ENCODE data around the gene SLC9A7. TPM values are rescaled to one million over a fixed set of nuclear protein-coding genes. Genes with fewer than 3 reads are reported as not detected.

The SLC9A7 gene
- total RNA-seq, 1 donor from 2014 or later = 5.5 TPM

GRCh38 chrX:46582325-46582724 lies 176.6 kb downstream of the SLC9A7 start:
- intact Hi-C loops (cut with DNase I) = loop anchor here (2.0 kb wide), 1 partner anchor 38 kb away; the partner anchor contains the start of gene ZNF674
- Histone ChIP-seq H3K27me3 (no peaks in the 10 kb centered on the region), H3K36me3 (no peaks in the 10 kb centered on the region), H3K4me3 (peak overlapping the region in 1 of 2 donors; percentile 15), H3K9me3 (no peaks in the 10 kb centered on the region), H3K4me1 (peaks cover 0 to 17% of the 10 kb centered on the region in 2 donors), H3K27ac (peak overlapping the region; percentile 63 to 67)
- TF ChIP-seq, protein P1, sequence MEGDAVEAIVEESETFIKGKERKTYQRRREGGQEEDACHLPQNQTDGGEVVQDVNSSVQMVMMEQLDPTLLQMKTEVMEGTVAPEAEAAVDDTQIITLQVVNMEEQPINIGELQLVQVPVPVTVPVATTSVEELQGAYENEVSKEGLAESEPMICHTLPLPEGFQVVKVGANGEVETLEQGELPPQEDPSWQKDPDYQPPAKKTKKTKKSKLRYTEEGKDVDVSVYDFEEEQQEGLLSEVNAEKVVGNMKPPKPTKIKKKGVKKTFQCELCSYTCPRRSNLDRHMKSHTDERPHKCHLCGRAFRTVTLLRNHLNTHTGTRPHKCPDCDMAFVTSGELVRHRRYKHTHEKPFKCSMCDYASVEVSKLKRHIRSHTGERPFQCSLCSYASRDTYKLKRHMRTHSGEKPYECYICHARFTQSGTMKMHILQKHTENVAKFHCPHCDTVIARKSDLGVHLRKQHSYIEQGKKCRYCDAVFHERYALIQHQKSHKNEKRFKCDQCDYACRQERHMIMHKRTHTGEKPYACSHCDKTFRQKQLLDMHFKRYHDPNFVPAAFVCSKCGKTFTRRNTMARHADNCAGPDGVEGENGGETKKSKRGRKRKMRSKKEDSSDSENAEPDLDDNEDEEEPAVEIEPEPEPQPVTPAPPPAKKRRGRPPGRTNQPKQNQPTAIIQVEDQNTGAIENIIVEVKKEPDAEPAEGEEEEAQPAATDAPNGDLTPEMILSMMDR (IDR thresholded peaks at IDR 0.05) = no peak
- no peak for DNase-seq (ENCODE audit: low spot score in 2 of 2)

GRCh38 chrX:46580613-46581012 lies 178.3 kb downstream of the SLC9A7 start:
- no peak for DNase-seq (ENCODE audit: low spot score in 2 of 2)
- H3K4me3 ChIP-seq = no peak overlapping the region
- TF ChIP-seq, protein P1 (IDR thresholded peaks at IDR 0.05) = no peak
- no peak overlapping the region for H3K27ac ChIP-seq
- H3K4me1 ChIP-seq = peaks cover 0 to 10% of the 10 kb centered on the region in 2 donors
- no peaks in the 10 kb centered on the region for H3K9me3 ChIP-seq
- H3K36me3 ChIP-seq = no peaks in the 10 kb centered on the region
- H3K27me3 ChIP-seq = no peaks in the 10 kb centered on the region
- intact Hi-C loops (cut with DNase I) = no loop called here

- intact Hi-C loops (cut with DNase I) = loop anchor here (10.0 kb wide), 1 partner anchor 176 kb away; the partner anchor contains the start of gene SLC9A7
- H3K27ac ChIP-seq = no peak overlapping the region
- DNase-seq (ENCODE audit: low spot score in 2 of 2) = no peak
- TF ChIP-seq, protein P1 (IDR thresholded peaks at IDR 0.05) = no peak
- H3K9me3 ChIP-seq = no peaks in the 10 kb centered on the region
- peaks cover 0 to 10% of the 10 kb centered on the region in 2 donors for H3K4me1 ChIP-seq
- H3K27me3 ChIP-seq = no peaks in the 10 kb centered on the region
- no peak overlapping the region for H3K4me3 ChIP-seq
- no peaks in the 10 kb centered on the region for H3K36me3 ChIP-seq
These were observed 179.7 kb downstream of the SLC9A7 start for GRCh38 chrX:46579250-46579649.

- Histone ChIP-seq H3K27me3 (no peaks in the 10 kb centered on the region), H3K27ac (peak overlapping the region in 1 of 2 donors; percentile 28), H3K4me3 (no peak overlapping the region), H3K36me3 (no peaks in the 10 kb centered on the region), H3K9me3 (no peaks in the 10 kb centered on the region), H3K4me1 (no peaks in the 10 kb centered on the region)
- intact Hi-C loops (cut with DNase I) = loop anchor here (10.0 kb wide), 1 partner anchor 177 kb away; the partner anchor contains the start of gene SLC9A7
- TF ChIP-seq, protein P1 (IDR thresholded peaks at IDR 0.05) = no peak
- no peak for DNase-seq (ENCODE audit: low spot score in 2 of 2)
These were observed 181.5 kb downstream of the SLC9A7 start for GRCh38 chrX:46577221-46578005.

GRCh38 chrX:46576458-46576857 lies 182.5 kb downstream of the SLC9A7 start:
- no peak overlapping the region for H3K27ac ChIP-seq
- peak overlapping the region; percentile 67 to 81 for H3K4me3 ChIP-seq
- TF ChIP-seq, protein P1 (IDR thresholded peaks at IDR 0.05) = no peak
- no peaks in the 10 kb centered on the region for H3K27me3 ChIP-seq
- no peaks in the 10 kb centered on the region for H3K4me1 ChIP-seq
- H3K36me3 ChIP-seq = no peaks in the 10 kb centered on the region
- H3K9me3 ChIP-seq = no peaks in the 10 kb centered on the region
- no peak for DNase-seq (ENCODE audit: low spot score in 2 of 2)
- intact Hi-C loops (cut with DNase I) = loop anchor here (10.0 kb wide), 1 partner anchor 178 kb away; the partner anchor contains the start of gene SLC9A7

All from ascending aorta (tissue), 2 donors.